HepG2 (cell line): Measurements from ENCODE around the gene ACACA. TPM values are rescaled to one million over a fixed set of nuclear protein-coding genes. Genes with fewer than 3 reads are reported as not detected.

Experiments used
- ATAC-seq: fragments of 200-7000 bp; cut with Tn5 transposase; 3 replicates; pipeline ENCODE4 v1.9.1; 2020; ENCODE audit warnings: mild to moderate bottlenecking, moderate library complexity
- BruUV-seq: library from RNA; stranded (reverse); fragments of 400-500 nt; replicated peaks from 2 replicates; lab custom pipeline; 2021; lab: Mats Ljungman, UMichigan
- CTCF ChIA-PET: fragments of 300-600 bp; formaldehyde crosslinking; extraction: SDS; loops from one replicate; lab custom pipeline; 2021; ENCODE audit warnings: low total read pairs, inconsistent platforms, low intra/inter-chr PET ratio; lab: Yijun Ruan, JAX
- POLR2A ChIA-PET: fragments of 350-600 bp; sonication (Branson Sonifier 250); formaldehyde crosslinking; loops from one replicate; lab custom pipeline; 2020; ENCODE audit warnings: antibody characterized with exemption, inconsistent platforms; lab: Yijun Ruan, JAX
- DNase-seq: peaks from one replicate; pipeline ENCODE4 v3.0.0-alpha.2; 2015; ENCODE audit warnings: low spot score
- FAIRE-seq: peaks from 3 replicates; lab custom pipeline; 2011; peaks lifted over from hg19 to GRCh38; lab: Jason Lieb, UNC
- H2AFZ ChIP-seq: one replicate; pipeline ENCODE4 v1.6.1; 2011; ENCODE audit warnings: low read length, inconsistent platforms
- H3K27ac ChIP-seq: fragments of 300-600 bp; 3 replicates; pipeline ENCODE4 v1.8.0; 2011; ENCODE audit warnings: mixed run types, mild to moderate bottlenecking, mixed read lengths, low read length, inconsistent platforms; ENCODE audit not compliant: insufficient read depth; ENCODE audit errors: extremely low read length
- H3K27me3 ChIP-seq, 2 experiments: fragments of 200-600 bp in 1 of 2; 2 replicates in 1 of 2; 3 replicates in 1 of 2; pipeline versions ENCODE4 v1.6.0 to v1.8.0; 2011; ENCODE audit warnings: low read length in 2 of 2, mild to moderate bottlenecking in 2 of 2, moderate library complexity in 2 of 2, inconsistent platforms in 1 of 2; ENCODE audit not compliant: insufficient read depth in 2 of 2, control insufficient read depth in 1 of 2
- H3K36me3 ChIP-seq, 2 experiments: fragments of 200-600 bp in 1 of 2; replicated peaks in 1 of 2; 2 replicates in 1 of 2; 3 replicates in 1 of 2; pipeline versions ENCODE4 v1.5.1 to v1.8.0; 2011; ENCODE audit warnings: low read length in 2 of 2, inconsistent platforms in 1 of 2; ENCODE audit not compliant: insufficient read depth in 2 of 2, control insufficient read depth in 1 of 2
- H3K4me1 ChIP-seq: 2 replicates; pipeline ENCODE4 v1.5.1; 2012; ENCODE audit warnings: low read length, inconsistent platforms; ENCODE audit not compliant: insufficient read depth
- H3K4me2 ChIP-seq: 2 replicates; pipeline ENCODE4 v1.6.0; 2011; ENCODE audit warnings: low read depth, low read length, inconsistent platforms
- H3K4me3 ChIP-seq, 3 experiments: fragments of 200-600 bp in 1 of 3; sonication (generic), shearing (Covaris generic) in 1 of 3; replicated peaks in 1 of 3; 2 replicates each; pipeline ENCODE4 v1.5.1; 2011 to 2016; ENCODE audit warnings: low read length in 3 of 3, inconsistent platforms in 2 of 3, low read depth in 2 of 3, mild to moderate bottlenecking in 2 of 3, control low read depth in 1 of 3, mixed read lengths in 1 of 3; ENCODE audit not compliant: insufficient read depth in 1 of 3
- H3K79me2 ChIP-seq: one replicate; pipeline ENCODE4 v1.6.1; 2011; ENCODE audit warnings: low read length, inconsistent platforms; ENCODE audit not compliant: insufficient read depth
- H3K9ac ChIP-seq: 2 replicates; pipeline ENCODE4 v1.6.0; 2011; ENCODE audit warnings: mild to moderate bottlenecking, low read depth, low read length, inconsistent platforms; ENCODE audit not compliant: insufficient read depth
- H3K9me3 ChIP-seq: 2 replicates; pipeline ENCODE4 v1.5.1; 2012; ENCODE audit warnings: mild to moderate bottlenecking, low read length
- H4K20me1 ChIP-seq: 2 replicates; pipeline ENCODE4 v1.6.0; 2011; ENCODE audit warnings: inconsistent platforms, mild to moderate bottlenecking, low read length, moderate library complexity; ENCODE audit not compliant: insufficient read depth
- CHD4 ChIP-seq: fragments of 200-600 bp; sonication (generic); IDR thresholded peaks from 2 replicates; pipeline ENCODE4 v1.7.0; 2017; ENCODE audit warnings: mild to moderate bottlenecking, low read length, borderline replicate concordance
- JDP2 ChIP-seq: sonication (generic); formaldehyde crosslinking; IDR thresholded peaks from 2 replicates; pipeline ENCODE4 v1.8.1; 2022; ENCODE audit warnings: missing genetic modification reagents, borderline replicate concordance
- MED13 ChIP-seq: sonication (generic); formaldehyde crosslinking; IDR thresholded peaks from 2 replicates; pipeline ENCODE4 v1.5.0; 2020; ENCODE audit warnings: missing genetic modification reagents
- NKX3-1 ChIP-seq: sonication (generic); formaldehyde crosslinking; IDR thresholded peaks from 2 replicates; pipeline ENCODE4 v1.5.0; 2020; ENCODE audit warnings: missing genetic modification reagents
- NONO ChIP-seq, 2 experiments: fragments of 450-650 bp in 1 of 2; sonication (generic) in 1 of 2; formaldehyde crosslinking in 1 of 2; IDR thresholded peaks in 1 of 2; conservative IDR thresholded peaks in 1 of 2; 2 replicates each; pipeline versions ENCODE4 v1.6.1 to v1.8.0; 2017 to 2022; ENCODE audit warnings: mild to moderate bottlenecking in 1 of 2, missing genetic modification reagents in 1 of 2, moderate library complexity in 1 of 2
- POLR2A ChIP-seq, 2 experiments: IDR thresholded peaks; 2 replicates each; pipeline ENCODE4 v1.6.1; 2011; ENCODE audit warnings: low read depth in 2 of 2, low read length in 2 of 2, mild to moderate bottlenecking in 1 of 2, moderate library complexity in 1 of 2; ENCODE audit not compliant: insufficient read depth in 1 of 2
- SNRNP70 ChIP-seq: fragments of 200-400 bp; formaldehyde crosslinking; IDR thresholded peaks from 2 replicates; pipeline ENCODE4 v1.6.1; 2017; ENCODE audit warnings: mild to moderate bottlenecking, low read depth, low read length, moderate library complexity
- YEATS4 ChIP-seq: sonication (generic); formaldehyde crosslinking; IDR thresholded peaks from 2 replicates; pipeline ENCODE4 v1.4.0; 2020; ENCODE audit warnings: missing genetic modification reagents, borderline replicate concordance
- ZNF274 ChIP-seq: sonication (generic); formaldehyde crosslinking; IDR thresholded peaks from 2 replicates; pipeline ENCODE4 v1.5.1; 2020; ENCODE audit warnings: mild to moderate bottlenecking, missing genetic modification reagents
- ZSCAN25 ChIP-seq: sonication (generic); formaldehyde crosslinking; IDR thresholded peaks from 2 replicates; pipeline ENCODE4 v1.8.0; 2022; ENCODE audit warnings: mild to moderate bottlenecking, missing genetic modification reagents
- WGBS: methylation state at CpG from one replicate; pipeline ENCODE4 v1.1.6; 2017; ENCODE audit warnings: low lambda C conversion rate; 5-methylcytosine and 5-hydroxymethylcytosine counted together
- in situ Hi-C: cut with HindIII; loops from 2 replicates; pipeline ENCODE4 v1.10.0; 2017; ENCODE audit warnings: low pct_unique_long_range_greater_than_20kb; ENCODE audit not compliant: extremely low pct_ligation_motif_present
- intact Hi-C: fragments of 100-400 bp; cut with micrococcal nuclease; formaldehyde crosslinking; loops from one replicate; pipeline ENCODE4 v1.10.0; 2022; ENCODE audit not compliant: unreplicated experiment
- polyA plus RNA-seq, 8 experiments: library from polyadenylated mRNA; depleted of rRNA in 3 of 8; stranded (reverse) in 7 of 8; unstranded in 1 of 8; fragments of >200 nt; fragmentation: Illumina TruSeq in 4 of 8; extraction: Trizol in 4 of 8; gene quantifications; 2 replicates each; pipeline versions ENCODE4 v1.2.1 to v1.2.3, GENCODE V29; 2011 to 2016; ENCODE audit warnings: low read depth in 4 of 8, missing spikeins in 1 of 8, mixed read lengths in 1 of 8; ENCODE audit not compliant: insufficient read depth in 1 of 8
- total RNA-seq, 5 experiments: library from RNA; depleted of rRNA; stranded (reverse); fragments of >200 nt; fragmentation: Illumina TruSeq; extraction: Trizol; gene quantifications; 2 replicates each; pipeline ENCODE4 v1.2.3, GENCODE V29; 2016; ENCODE audit warnings: low read depth in 1 of 5
- TF ChIP-seq, protein P1 (sequence below): conservative IDR thresholded peaks from 2 replicates; pipeline ENCODE4 v1.6.1; 2018; ENCODE audit warnings: missing genetic modification reagents
- TF ChIP-seq, protein P2 (sequence below): sonication (generic); formaldehyde crosslinking; IDR thresholded peaks from 2 replicates; pipeline ENCODE4 v1.4.0; 2020; ENCODE audit warnings: low read depth, mild to moderate bottlenecking, missing genetic modification reagents
- TF ChIP-seq, protein P3 (sequence below): sonication (generic); formaldehyde crosslinking; IDR thresholded peaks from 2 replicates; pipeline ENCODE4 v1.5.0; 2020; ENCODE audit warnings: mild to moderate bottlenecking, missing genetic modification reagents, borderline replicate concordance
- TF ChIP-seq, protein P4 (sequence below): sonication (generic); formaldehyde crosslinking; IDR thresholded peaks from 2 replicates; pipeline ENCODE4 v1.9.0; 2021; ENCODE audit warnings: missing genetic modification reagents, mild to moderate bottlenecking, borderline replicate concordance

Gene ACACA
- total and polyA plus RNA-seq, 2 of the 13 experiments (the other 11 are each of a cell fraction or from before 2014, with no cell fraction given), result 39.2 to 47.2 TPM

DNA sequence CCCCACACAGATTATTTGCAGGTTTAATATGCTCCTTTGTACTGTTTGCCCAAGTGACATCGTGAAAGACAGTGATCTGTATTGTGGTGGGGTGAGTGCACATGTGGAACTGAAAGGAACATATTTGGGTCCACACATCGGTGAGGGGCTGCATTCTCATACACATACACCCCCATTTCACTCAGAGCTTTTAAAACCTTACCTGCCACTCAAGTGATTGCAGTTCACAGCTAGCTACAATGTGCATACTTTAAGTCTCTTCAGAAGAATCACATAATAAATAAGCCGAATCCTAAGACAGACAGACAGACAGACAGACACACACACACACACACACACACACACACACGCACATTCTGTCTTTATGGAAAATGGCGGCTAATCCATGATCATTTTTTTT lies 355.3 kb downstream of the ACACA start (continued):
- TF ChIP-seq, protein P1, sequence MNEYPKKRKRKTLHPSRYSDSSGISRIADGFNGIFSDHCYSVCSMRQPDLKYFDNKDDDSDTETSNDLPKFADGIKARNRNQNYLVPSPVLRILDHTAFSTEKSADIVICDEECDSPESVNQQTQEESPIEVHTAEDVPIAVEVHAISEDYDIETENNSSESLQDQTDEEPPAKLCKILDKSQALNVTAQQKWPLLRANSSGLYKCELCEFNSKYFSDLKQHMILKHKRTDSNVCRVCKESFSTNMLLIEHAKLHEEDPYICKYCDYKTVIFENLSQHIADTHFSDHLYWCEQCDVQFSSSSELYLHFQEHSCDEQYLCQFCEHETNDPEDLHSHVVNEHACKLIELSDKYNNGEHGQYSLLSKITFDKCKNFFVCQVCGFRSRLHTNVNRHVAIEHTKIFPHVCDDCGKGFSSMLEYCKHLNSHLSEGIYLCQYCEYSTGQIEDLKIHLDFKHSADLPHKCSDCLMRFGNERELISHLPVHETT (CRISPR knock-in tag), result no peak
- no peak for TF ChIP-seq NKX3-1
- no peak for TF ChIP-seq POLR2A (IDR thresholded peaks at IDR 0.05; ENCODE audit: insufficient read depth in 1 of 2, low read depth in 2 of 2, low read length in 2 of 2)
- TF ChIP-seq SNRNP70, result no peak
- no peak for TF ChIP-seq ZSCAN25 (CRISPR knock-in tag)
- TF ChIP-seq, protein P2, sequence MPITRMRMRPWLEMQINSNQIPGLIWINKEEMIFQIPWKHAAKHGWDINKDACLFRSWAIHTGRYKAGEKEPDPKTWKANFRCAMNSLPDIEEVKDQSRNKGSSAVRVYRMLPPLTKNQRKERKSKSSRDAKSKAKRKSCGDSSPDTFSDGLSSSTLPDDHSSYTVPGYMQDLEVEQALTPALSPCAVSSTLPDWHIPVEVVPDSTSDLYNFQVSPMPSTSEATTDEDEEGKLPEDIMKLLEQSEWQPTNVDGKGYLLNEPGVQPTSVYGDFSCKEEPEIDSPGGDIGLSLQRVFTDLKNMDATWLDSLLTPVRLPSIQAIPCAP (CRISPR knock-in tag), result no peak
- TF ChIP-seq NONO (IDR thresholded peaks at IDR 0.05), result no peak
- TF ChIP-seq NONO (CRISPR knock-in tag; conservative IDR thresholded peaks at IDR 0.05), result no peak
- no peak for TF ChIP-seq ZNF274
- TF ChIP-seq MED13 (CRISPR knock-in tag), result no peak
- TF ChIP-seq JDP2 (CRISPR knock-in tag), result no peak
- TF ChIP-seq, all 625 proteins: peak for 0

DNA sequence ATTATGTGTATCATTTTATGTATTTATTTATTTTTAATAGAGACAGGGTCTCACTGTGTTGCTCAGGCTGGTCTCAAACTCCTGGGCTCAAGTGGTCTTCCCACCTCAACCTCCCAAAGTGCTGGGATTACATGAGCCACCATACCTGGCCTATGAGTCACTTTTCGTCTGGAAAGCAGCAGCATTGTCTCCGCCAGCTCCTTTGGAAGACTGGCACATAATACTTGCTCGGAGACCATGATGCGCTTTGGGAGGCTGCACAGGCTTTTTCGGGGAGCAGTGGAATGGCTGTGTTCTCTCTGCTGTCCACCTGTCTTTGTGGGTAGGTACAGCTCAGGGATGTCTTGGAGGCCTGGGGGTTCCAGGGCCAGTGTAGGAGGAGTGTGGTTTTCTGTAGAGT lies 355.7 kb downstream of the ACACA start:
- POLR2A ChIA-PET, result no interaction called here
- no peaks in the 10 kb centered on the region for H3K27me3 ChIP-seq
- in situ Hi-C loops (no loop called here), intact Hi-C loops (no loop called here)
- no peaks in the 10 kb centered on the region for H4K20me1 ChIP-seq
- no peak for ATAC-seq
- peaks cover 5 to 28% of the 10 kb centered on the region in 2 experiments; a peak in 3 of 5 replicates for H3K36me3 ChIP-seq
- H3K79me2 ChIP-seq, result no peaks in the 10 kb centered on the region
- peaks cover 19% of the 10 kb centered on the region for H3K4me1 ChIP-seq
- no peak overlapping the region for H3K4me2 ChIP-seq
- no peak for DNase-seq
- no peak overlapping the region for H2AFZ ChIP-seq
- H3K9me3 ChIP-seq, result no peaks in the 10 kb centered on the region
- no peak overlapping the region for H3K27ac ChIP-seq
- CTCF ChIA-PET, result no interaction called here
- no peak overlapping the region for H3K9ac ChIP-seq
- FAIRE-seq, result no peak
- WGBS, result 98% methylated on average over 4 of the region's 5 CpGs
- no peak overlapping the region for H3K4me3 ChIP-seq
- BruUV-seq, result no TSS peak
- TF ChIP-seq, protein P3, sequence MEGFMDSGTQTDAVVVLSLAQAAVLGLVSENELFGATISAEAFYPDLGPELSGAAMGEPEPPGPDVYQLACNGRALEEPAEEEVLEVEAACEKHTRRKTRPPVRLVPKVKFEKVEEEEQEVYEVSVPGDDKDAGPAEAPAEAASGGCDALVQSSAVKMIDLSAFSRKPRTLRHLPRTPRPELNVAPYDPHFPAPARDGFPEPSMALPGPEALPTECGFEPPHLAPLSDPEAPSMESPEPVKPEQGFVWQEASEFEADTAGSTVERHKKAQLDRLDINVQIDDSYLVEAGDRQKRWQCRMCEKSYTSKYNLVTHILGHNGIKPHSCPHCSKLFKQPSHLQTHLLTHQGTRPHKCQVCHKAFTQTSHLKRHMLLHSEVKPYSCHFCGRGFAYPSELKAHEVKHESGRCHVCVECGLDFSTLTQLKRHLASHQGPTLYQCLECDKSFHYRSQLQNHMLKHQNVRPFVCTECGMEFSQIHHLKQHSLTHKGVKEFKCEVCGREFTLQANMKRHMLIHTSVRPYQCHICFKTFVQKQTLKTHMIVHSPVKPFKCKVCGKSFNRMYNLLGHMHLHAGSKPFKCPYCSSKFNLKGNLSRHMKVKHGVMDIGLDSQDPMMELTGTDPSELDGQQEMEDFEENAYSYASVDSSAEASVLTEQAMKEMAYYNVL (CRISPR knock-in tag), result no peak
- TF ChIP-seq, protein P1 (CRISPR knock-in tag), result no peak
- TF ChIP-seq CHD4 (no peak), YEATS4 (CRISPR knock-in tag) (no peak)
- TF ChIP-seq, protein P4, sequence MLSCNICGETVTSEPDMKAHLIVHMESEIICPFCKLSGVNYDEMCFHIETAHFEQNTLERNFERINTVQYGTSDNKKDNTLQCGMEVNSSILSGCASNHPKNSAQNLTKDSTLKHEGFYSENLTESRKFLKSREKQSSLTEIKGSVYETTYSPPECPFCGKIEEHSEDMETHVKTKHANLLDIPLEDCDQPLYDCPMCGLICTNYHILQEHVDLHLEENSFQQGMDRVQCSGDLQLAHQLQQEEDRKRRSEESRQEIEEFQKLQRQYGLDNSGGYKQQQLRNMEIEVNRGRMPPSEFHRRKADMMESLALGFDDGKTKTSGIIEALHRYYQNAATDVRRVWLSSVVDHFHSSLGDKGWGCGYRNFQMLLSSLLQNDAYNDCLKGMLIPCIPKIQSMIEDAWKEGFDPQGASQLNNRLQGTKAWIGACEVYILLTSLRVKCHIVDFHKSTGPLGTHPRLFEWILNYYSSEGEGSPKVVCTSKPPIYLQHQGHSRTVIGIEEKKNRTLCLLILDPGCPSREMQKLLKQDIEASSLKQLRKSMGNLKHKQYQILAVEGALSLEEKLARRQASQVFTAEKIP (CRISPR knock-in tag), result no peak
